HEK293 (cell line): ENCODE results near the gene ARSB.

Experiments used
- FEZF1 ChIP-seq: fragments of 450-650 bp; formaldehyde crosslinking; IDR thresholded peaks from 2 replicates; pipeline ENCODE4 v1.5.1; 2016; ENCODE audit warnings: missing biosample characterization, missing genetic modification characterization
- GFI1B ChIP-seq: fragments of 450-650 bp; formaldehyde crosslinking; IDR thresholded peaks from 2 replicates; pipeline ENCODE4 v1.5.1; 2016; ENCODE audit warnings: missing biosample characterization, missing genetic modification characterization
- PATZ1 ChIP-seq: fragments of 450-650 bp; formaldehyde crosslinking; IDR thresholded peaks from 2 replicates; pipeline ENCODE4 v1.5.1; 2016; ENCODE audit warnings: missing biosample characterization, missing genetic modification characterization
- PRDM2 ChIP-seq: fragments of 450-650 bp; formaldehyde crosslinking; IDR thresholded peaks from 2 replicates; pipeline ENCODE4 v1.5.1; 2016; ENCODE audit warnings: missing biosample characterization, missing genetic modification characterization, borderline replicate concordance
- REPIN1 ChIP-seq: fragments of 450-650 bp; formaldehyde crosslinking; IDR thresholded peaks from 2 replicates; pipeline ENCODE4 v1.5.1; 2017; ENCODE audit warnings: missing biosample characterization, missing genetic modification characterization, low read depth
- SALL2 ChIP-seq: fragments of 450-650 bp; formaldehyde crosslinking; IDR thresholded peaks from 2 replicates; pipeline ENCODE4 v1.5.0; 2017; ENCODE audit warnings: missing biosample characterization, mild to moderate bottlenecking, missing genetic modification characterization, borderline replicate concordance
- SCRT2 ChIP-seq: fragments of 450-650 bp; formaldehyde crosslinking; IDR thresholded peaks from 2 replicates; pipeline ENCODE4 v1.5.1; 2016; ENCODE audit warnings: missing biosample characterization, missing genetic modification characterization
- ZEB2 ChIP-seq: fragments of 450-650 bp; formaldehyde crosslinking; IDR thresholded peaks from 2 replicates; pipeline ENCODE4 v1.5.1; 2016; ENCODE audit warnings: missing biosample characterization, missing genetic modification characterization
- ZNF10 ChIP-seq: fragments of 450-650 bp; formaldehyde crosslinking; IDR thresholded peaks from 2 replicates; pipeline ENCODE4 v1.5.1; 2017; ENCODE audit warnings: missing biosample characterization, missing genetic modification characterization
- ZNF138 ChIP-seq: fragments of 450-650 bp; formaldehyde crosslinking; IDR thresholded peaks from 2 replicates; pipeline ENCODE4 v1.5.1; 2016; ENCODE audit warnings: missing biosample characterization, missing genetic modification characterization, borderline replicate concordance
- ZNF239 ChIP-seq: fragments of 450-650 bp; formaldehyde crosslinking; IDR thresholded peaks from 2 replicates; pipeline ENCODE4 v1.5.1; 2016; ENCODE audit warnings: missing biosample characterization, missing genetic modification characterization
- ZNF24 ChIP-seq: fragments of 450-650 bp; formaldehyde crosslinking; IDR thresholded peaks from 2 replicates; pipeline ENCODE4 v1.5.1; 2016; ENCODE audit warnings: missing biosample characterization, missing genetic modification characterization
- ZNF26 ChIP-seq: fragments of 450-650 bp; formaldehyde crosslinking; IDR thresholded peaks from 2 replicates; pipeline ENCODE4 v1.5.1; 2016; ENCODE audit warnings: missing biosample characterization, missing genetic modification characterization
- ZNF335 ChIP-seq: fragments of 450-650 bp; formaldehyde crosslinking; conservative IDR thresholded peaks from 2 replicates; pipeline ENCODE4 v1.5.1; 2016; ENCODE audit warnings: missing biosample characterization, missing genetic modification characterization
- ZNF350 ChIP-seq: fragments of 450-650 bp; formaldehyde crosslinking; IDR thresholded peaks from 2 replicates; pipeline ENCODE4 v1.5.0; 2017; ENCODE audit warnings: missing biosample characterization, mild to moderate bottlenecking, missing genetic modification characterization
- ZNF362 ChIP-seq: fragments of 450-650 bp; formaldehyde crosslinking; IDR thresholded peaks from 2 replicates; pipeline ENCODE4 v1.5.1; 2016; ENCODE audit warnings: missing biosample characterization, missing genetic modification characterization
- ZNF366 ChIP-seq: fragments of 450-650 bp; formaldehyde crosslinking; conservative IDR thresholded peaks from 2 replicates; pipeline ENCODE4 v1.5.1; 2016; ENCODE audit warnings: missing biosample characterization, missing genetic modification characterization
- ZNF48 ChIP-seq: fragments of 450-650 bp; formaldehyde crosslinking; IDR thresholded peaks from 2 replicates; pipeline ENCODE4 v1.5.1; 2016; ENCODE audit warnings: missing biosample characterization, missing genetic modification characterization
- ZNF501 ChIP-seq: fragments of 450-650 bp; formaldehyde crosslinking; IDR thresholded peaks from 2 replicates; pipeline ENCODE4 v1.5.1; 2016; ENCODE audit warnings: missing biosample characterization, missing genetic modification characterization
- ZNF510 ChIP-seq: fragments of 450-650 bp; formaldehyde crosslinking; IDR thresholded peaks from 2 replicates; pipeline ENCODE4 v1.5.1; 2018; ENCODE audit warnings: mild to moderate bottlenecking, missing genetic modification characterization, missing biosample characterization; ENCODE audit not compliant: insufficient replicate concordance
- ZNF521 ChIP-seq: fragments of 450-650 bp; formaldehyde crosslinking; IDR thresholded peaks from 2 replicates; pipeline ENCODE4 v1.5.1; 2017; ENCODE audit warnings: missing biosample characterization, mild to moderate bottlenecking, missing genetic modification characterization
- ZNF555 ChIP-seq: fragments of 450-650 bp; formaldehyde crosslinking; conservative IDR thresholded peaks from 2 replicates; pipeline ENCODE4 v1.5.1; 2017; ENCODE audit warnings: missing biosample characterization, mild to moderate bottlenecking, missing genetic modification characterization, inconsistent platforms
- ZNF560 ChIP-seq: fragments of 450-650 bp; formaldehyde crosslinking; IDR thresholded peaks from 2 replicates; pipeline ENCODE4 v1.5.1; 2017; ENCODE audit warnings: missing biosample characterization, missing genetic modification characterization, borderline replicate concordance
- ZNF791 ChIP-seq: fragments of 450-650 bp; formaldehyde crosslinking; IDR thresholded peaks from 2 replicates; pipeline ENCODE4 v1.5.1; 2016; ENCODE audit warnings: missing biosample characterization, missing genetic modification characterization
- ZXDB ChIP-seq: fragments of 450-650 bp; formaldehyde crosslinking; IDR thresholded peaks from 2 replicates; pipeline ENCODE4 v1.5.1; 2016; ENCODE audit warnings: missing biosample characterization, missing genetic modification characterization
- TF ChIP-seq, protein P1 (sequence below): fragments of 450-650 bp; formaldehyde crosslinking; IDR thresholded peaks from 2 replicates; pipeline ENCODE4 v1.5.1; 2016; ENCODE audit warnings: missing biosample characterization, missing genetic modification characterization

The ARSB gene

GRCh38 chr5:78779771-78780616 lies 205.1 kb downstream of the ARSB start (continued):
- TF ChIP-seq ZXDB: peak; percentile 54
- TF ChIP-seq ZNF521 (tag by site-specific recombination): no peak
- TF ChIP-seq ZNF362 (tag by site-specific recombination): no peak
- peak; percentile 50; the same call in 1 of the 2 replicates for TF ChIP-seq ZNF24
- TF ChIP-seq ZNF366 (tag by site-specific recombination): peak; percentile 48
- no peak for TF ChIP-seq ZNF350 (tag by site-specific recombination)
- TF ChIP-seq ZNF791: no peak
- TF ChIP-seq ZNF26 (tag by site-specific recombination): no peak
- TF ChIP-seq ZNF10 (tag by site-specific recombination): 0 out of 2 replicates have a peak, but pooled peaks have one; percentile 49
- no peak for TF ChIP-seq ZNF48 (tag by site-specific recombination)
- no peak for TF ChIP-seq ZNF510 (tag by site-specific recombination)
- no peak; the same call in 1 of the 2 replicates for TF ChIP-seq ZNF335
- TF ChIP-seq FEZF1: peak; percentile 40; the same call in 1 of the 2 replicates
- peak; percentile 35; the same call in 1 of the 2 replicates for TF ChIP-seq ZEB2 (tag by site-specific recombination)
- peak; percentile 56; the same call in 1 of the 2 replicates for TF ChIP-seq ZNF501 (tag by site-specific recombination)
- TF ChIP-seq, protein P1, sequence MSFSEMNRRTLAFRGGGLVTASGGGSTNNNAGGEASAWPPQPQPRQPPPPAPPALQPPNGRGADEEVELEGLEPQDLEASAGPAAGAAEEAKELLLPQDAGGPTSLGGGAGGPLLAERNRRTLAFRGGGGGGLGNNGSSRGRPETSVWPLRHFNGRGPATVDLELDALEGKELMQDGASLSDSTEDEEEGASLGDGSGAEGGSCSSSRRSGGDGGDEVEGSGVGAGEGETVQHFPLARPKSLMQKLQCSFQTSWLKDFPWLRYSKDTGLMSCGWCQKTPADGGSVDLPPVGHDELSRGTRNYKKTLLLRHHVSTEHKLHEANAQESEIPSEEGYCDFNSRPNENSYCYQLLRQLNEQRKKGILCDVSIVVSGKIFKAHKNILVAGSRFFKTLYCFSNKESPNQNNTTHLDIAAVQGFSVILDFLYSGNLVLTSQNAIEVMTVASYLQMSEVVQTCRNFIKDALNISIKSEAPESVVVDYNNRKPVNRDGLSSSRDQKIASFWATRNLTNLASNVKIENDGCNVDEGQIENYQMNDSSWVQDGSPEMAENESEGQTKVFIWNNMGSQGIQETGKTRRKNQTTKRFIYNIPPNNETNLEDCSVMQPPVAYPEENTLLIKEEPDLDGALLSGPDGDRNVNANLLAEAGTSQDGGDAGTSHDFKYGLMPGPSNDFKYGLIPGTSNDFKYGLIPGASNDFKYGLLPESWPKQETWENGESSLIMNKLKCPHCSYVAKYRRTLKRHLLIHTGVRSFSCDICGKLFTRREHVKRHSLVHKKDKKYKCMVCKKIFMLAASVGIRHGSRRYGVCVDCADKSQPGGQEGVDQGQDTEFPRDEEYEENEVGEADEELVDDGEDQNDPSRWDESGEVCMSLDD (tag by site-specific recombination): no peak
- no peak for TF ChIP-seq REPIN1 (tag by site-specific recombination)
- no peak for TF ChIP-seq SCRT2 (tag by site-specific recombination)
- no peak for TF ChIP-seq ZNF560 (tag by site-specific recombination)
- no peak for TF ChIP-seq ZNF239 (tag by site-specific recombination)
- TF ChIP-seq PRDM2: no peak
- peak; percentile 65 for TF ChIP-seq PATZ1 (tag by site-specific recombination)
- no peak for TF ChIP-seq ZNF555
- no peak for TF ChIP-seq GFI1B
- no peak for TF ChIP-seq ZNF138 (tag by site-specific recombination)
- no peak for TF ChIP-seq SALL2
